MCF 10A (cell line): Measurements from ENCODE around the gene ANGPTL2. TPM values are rescaled to one million over a fixed set of nuclear protein-coding genes. Genes with fewer than 3 reads are reported as not detected.

Experiments
- BruUV-seq: library from RNA; stranded (reverse); fragments of 400-500 nt; replicated peaks from 2 replicates; lab custom pipeline; 2021; lab: Mats Ljungman, UMichigan
- CTCF ChIA-PET: fragments of 300-600 bp; sonication (Branson Sonifier 250); formaldehyde crosslinking; extraction: SDS; loops from one replicate; lab custom pipeline; 2021; ENCODE audit warnings: antibody characterized with exemption, inconsistent platforms; lab: Yijun Ruan, JAX
- POLR2A ChIA-PET: fragments of 300-600, 350-650 bp; sonication (Branson Sonifier 250); formaldehyde crosslinking; extraction: SDS; loops from one replicate; lab custom pipeline; 2020; ENCODE audit warnings: antibody characterized with exemption, inconsistent platforms; lab: Yijun Ruan, JAX
- DNase-seq: peaks from one replicate; pipeline ENCODE4 v3.0.0-alpha.2; 2018; ENCODE audit not compliant: unreplicated experiment
- H3K27ac Mint-ChIP-seq: one replicate; pipeline ENCODE4 v1.8.0; 2022; ENCODE audit warnings: mild to moderate bottlenecking, low read depth, mixed read lengths; ENCODE audit not compliant: unreplicated experiment
- H3K27me3 Mint-ChIP-seq: one replicate; pipeline ENCODE4 v1.8.0; 2022; ENCODE audit warnings: mixed read lengths; ENCODE audit not compliant: insufficient read depth, unreplicated experiment
- H3K36me3 Mint-ChIP-seq: one replicate; pipeline ENCODE4 v1.8.0; 2022; ENCODE audit warnings: mild to moderate bottlenecking, moderate library complexity, mixed read lengths; ENCODE audit not compliant: insufficient read depth, unreplicated experiment
- H3K4me1 Mint-ChIP-seq: one replicate; pipeline ENCODE4 v1.8.0; 2022; ENCODE audit warnings: mixed read lengths; ENCODE audit not compliant: insufficient read depth, unreplicated experiment
- H3K4me3 Mint-ChIP-seq: one replicate; pipeline ENCODE4 v1.8.0; 2022; ENCODE audit warnings: mild to moderate bottlenecking, moderate library complexity, mixed read lengths; ENCODE audit not compliant: unreplicated experiment
- H3K9me3 Mint-ChIP-seq: one replicate; pipeline ENCODE4 v1.8.0; 2022; ENCODE audit warnings: mixed read lengths; ENCODE audit not compliant: unreplicated experiment
- intact Hi-C: fragments of 100-400 bp; cut with micrococcal nuclease; formaldehyde crosslinking; loops from 2 replicates; pipeline ENCODE4 v1.14.1; 2022
- total RNA-seq: library from RNA; stranded (reverse); gene quantifications from 2 replicates; pipeline ENCODE4 v1.2.3, GENCODE V29; 2022
- TF ChIP-seq, protein P1 (sequence below): fragments of 200-600 bp; IDR thresholded peaks from one replicate; pipeline ENCODE4 v1.8.0; 2022; ENCODE audit warnings: antibody characterized with exemption, mild to moderate bottlenecking; ENCODE audit not compliant: unreplicated experiment

ANGPTL2 gene
- total RNA-seq, 1 experiment from 2014 or later: not detected

DNA sequence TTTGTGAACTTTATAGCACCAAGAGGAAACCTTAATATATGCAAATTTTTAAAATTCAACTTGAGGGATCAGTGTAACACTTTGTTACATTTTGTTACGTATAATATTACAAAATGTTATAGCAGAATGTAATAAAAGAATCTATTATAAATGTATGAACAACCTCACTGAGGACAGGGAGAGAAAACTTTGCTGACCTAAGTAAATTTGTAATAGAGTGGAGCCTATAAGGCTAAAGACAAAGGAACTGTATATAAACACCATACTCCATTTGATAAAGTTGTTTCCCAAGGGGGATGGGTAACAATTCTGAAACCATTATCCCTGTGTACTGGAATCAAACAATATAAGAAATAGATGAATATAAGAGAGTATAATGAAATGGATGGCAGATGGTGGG, 77.3 kb downstream of the ANGPTL2 start:
- no peaks in the 10 kb centered on the region for H3K9me3 Mint-ChIP-seq
- DNase-seq: no peak
- CTCF ChIA-PET: no interaction called here
- H3K36me3 Mint-ChIP-seq: no peaks in the 10 kb centered on the region
- H3K4me1 Mint-ChIP-seq: peaks cover 11% of the 10 kb centered on the region
- intact Hi-C loops: loop anchor here (5.0 kb wide), 1 partner anchor 142 kb away; no protein-coding TSS in a partner anchor
- no peak overlapping the region for H3K27ac Mint-ChIP-seq
- no TSS peak for BruUV-seq
- H3K4me3 Mint-ChIP-seq: no peak overlapping the region
- POLR2A ChIA-PET: no interaction called here
- no peaks in the 10 kb centered on the region for H3K27me3 Mint-ChIP-seq
- TF ChIP-seq, protein P1, sequence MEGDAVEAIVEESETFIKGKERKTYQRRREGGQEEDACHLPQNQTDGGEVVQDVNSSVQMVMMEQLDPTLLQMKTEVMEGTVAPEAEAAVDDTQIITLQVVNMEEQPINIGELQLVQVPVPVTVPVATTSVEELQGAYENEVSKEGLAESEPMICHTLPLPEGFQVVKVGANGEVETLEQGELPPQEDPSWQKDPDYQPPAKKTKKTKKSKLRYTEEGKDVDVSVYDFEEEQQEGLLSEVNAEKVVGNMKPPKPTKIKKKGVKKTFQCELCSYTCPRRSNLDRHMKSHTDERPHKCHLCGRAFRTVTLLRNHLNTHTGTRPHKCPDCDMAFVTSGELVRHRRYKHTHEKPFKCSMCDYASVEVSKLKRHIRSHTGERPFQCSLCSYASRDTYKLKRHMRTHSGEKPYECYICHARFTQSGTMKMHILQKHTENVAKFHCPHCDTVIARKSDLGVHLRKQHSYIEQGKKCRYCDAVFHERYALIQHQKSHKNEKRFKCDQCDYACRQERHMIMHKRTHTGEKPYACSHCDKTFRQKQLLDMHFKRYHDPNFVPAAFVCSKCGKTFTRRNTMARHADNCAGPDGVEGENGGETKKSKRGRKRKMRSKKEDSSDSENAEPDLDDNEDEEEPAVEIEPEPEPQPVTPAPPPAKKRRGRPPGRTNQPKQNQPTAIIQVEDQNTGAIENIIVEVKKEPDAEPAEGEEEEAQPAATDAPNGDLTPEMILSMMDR: no peak

- CTCF ChIA-PET: no interaction called here
- no peak for DNase-seq
- Mint-ChIP-seq H3K4me3 (no peak overlapping the region), H3K36me3 (no peaks in the 10 kb centered on the region), H3K27me3 (no peaks in the 10 kb centered on the region), H3K27ac (no peak overlapping the region), H3K4me1 (no peaks in the 10 kb centered on the region), H3K9me3 (no peaks in the 10 kb centered on the region)
- no TSS peak for BruUV-seq
- intact Hi-C loops: no loop called here
- POLR2A ChIA-PET: interaction anchor here (0.6 kb wide), 1 partner anchor 84 kb away, joined by 3 read pairs; no protein-coding TSS in a partner anchor
- TF ChIP-seq, protein P1: no peak
These were observed 82.9 kb downstream of the ANGPTL2 start for GRCh38 chr9:127039492-127039891.

GRCh38 chr9:127038531-127038930, 83.9 kb downstream of the ANGPTL2 start:
- no peak overlapping the region for H3K4me3 Mint-ChIP-seq
- no peaks in the 10 kb centered on the region for H3K9me3 Mint-ChIP-seq
- BruUV-seq: no TSS peak
- no peak for DNase-seq
- CTCF ChIA-PET: no interaction called here
- intact Hi-C loops: no loop called here
- TF ChIP-seq, protein P1: no peak
- no peak overlapping the region for H3K27ac Mint-ChIP-seq
- no peaks in the 10 kb centered on the region for H3K4me1 Mint-ChIP-seq
- no peaks in the 10 kb centered on the region for H3K27me3 Mint-ChIP-seq
- no peaks in the 10 kb centered on the region for H3K36me3 Mint-ChIP-seq
- POLR2A ChIA-PET: no interaction called here

Other genes starting within 250 kb of the ANGPTL2 start
- 2.4 and 3.3 TPM in 2 replicates for gene RALGPS1, start 207.9 kb downstream of the ANGPTL2 start, total RNA-seq
- gene GARNL3, start 142.1 kb upstream of the ANGPTL2 start, total RNA-seq: 4.9 and 6.1 TPM in 2 replicates